DOHH2 (cell line): Measurements from ENCODE around the gene PARP3.

Experiments
- H3F3A ChIP-seq: fragments of 200-600 bp; sonication (generic), shearing (Covaris generic); 2 replicates; pipeline ENCODE4 v1.6.0; 2016; ENCODE audit warnings: antibody characterized with exemption, mild to moderate bottlenecking; ENCODE audit not compliant: control insufficient read depth, insufficient read depth
- H3K27ac ChIP-seq: fragments of 200-600 bp; sonication (generic); 2 replicates; pipeline ENCODE4 v1.5.1; 2014; ENCODE audit warnings: low read depth, mild to moderate bottlenecking, low read length, moderate library complexity
- H3K27me3 ChIP-seq: fragments of 200-600 bp; sonication (generic); 2 replicates; pipeline ENCODE4 v1.6.1; 2014; ENCODE audit warnings: mild to moderate bottlenecking, low read length, mixed read lengths; ENCODE audit not compliant: control insufficient read depth
- H3K36me3 ChIP-seq: fragments of 200-600 bp; sonication (generic); 2 replicates; pipeline ENCODE4 v1.6.1; 2014; ENCODE audit warnings: mild to moderate bottlenecking, low read length, moderate library complexity, mixed read lengths; ENCODE audit not compliant: control insufficient read depth
- H3K4me1 ChIP-seq: fragments of 200-600 bp; sonication (generic); 2 replicates; pipeline ENCODE4 v1.6.1; 2014; ENCODE audit warnings: mild to moderate bottlenecking, low read length, mixed read lengths; ENCODE audit not compliant: control insufficient read depth
- H3K4me2 ChIP-seq: fragments of 200-600 bp; sonication (generic); 2 replicates; pipeline ENCODE4 v1.6.0; 2014; ENCODE audit warnings: mild to moderate bottlenecking, low read length, moderate library complexity
- H3K4me3 ChIP-seq: fragments of 200-600 bp; sonication (generic); 2 replicates; pipeline ENCODE4 v1.5.1; 2014; ENCODE audit warnings: mild to moderate bottlenecking, low read length, mixed read lengths
- H3K79me2 ChIP-seq: fragments of 200-600 bp; sonication (generic); 2 replicates; pipeline ENCODE4 v1.6.1; 2014; ENCODE audit warnings: mild to moderate bottlenecking, low read length, mixed read lengths; ENCODE audit not compliant: control insufficient read depth
- H3K9me2 ChIP-seq: fragments of 200-600 bp; sonication (generic); replicated peaks from 2 replicates; pipeline ENCODE4 v1.6.1; 2014; ENCODE audit warnings: mild to moderate bottlenecking, low read length, mixed read lengths; ENCODE audit not compliant: control insufficient read depth
- H3K9me3 ChIP-seq: fragments of 200-600 bp; sonication (generic); 2 replicates; pipeline ENCODE4 v1.6.1; 2014; ENCODE audit warnings: antibody characterized with exemption, low read length, mixed read lengths; ENCODE audit not compliant: control insufficient read depth, insufficient read depth
- H4K20me1 ChIP-seq: fragments of 200-600 bp; sonication (generic); 2 replicates; pipeline ENCODE4 v1.6.0; 2014; ENCODE audit warnings: low read depth, mild to moderate bottlenecking, antibody characterized with exemption, low read length, moderate library complexity; ENCODE audit not compliant: control insufficient read depth, insufficient read depth
- EZH2phosphoT487 ChIP-seq: fragments of 200-600 bp; sonication (generic); IDR thresholded peaks from 2 replicates; pipeline ENCODE4 v1.6.1; 2017; ENCODE audit warnings: borderline replicate concordance, mild to moderate bottlenecking, antibody characterized with exemption, low read length, moderate library complexity, mixed read lengths
- TF ChIP-seq, protein P1 (sequence below): fragments of 200-600 bp; sonication (generic); IDR thresholded peaks from one replicate; pipeline ENCODE4 v1.5.1; 2014; ENCODE audit warnings: antibody characterized with exemption, mild to moderate bottlenecking, low read depth, low read length; ENCODE audit not compliant: poor library complexity, severe bottlenecking

Gene PARP3

DNA sequence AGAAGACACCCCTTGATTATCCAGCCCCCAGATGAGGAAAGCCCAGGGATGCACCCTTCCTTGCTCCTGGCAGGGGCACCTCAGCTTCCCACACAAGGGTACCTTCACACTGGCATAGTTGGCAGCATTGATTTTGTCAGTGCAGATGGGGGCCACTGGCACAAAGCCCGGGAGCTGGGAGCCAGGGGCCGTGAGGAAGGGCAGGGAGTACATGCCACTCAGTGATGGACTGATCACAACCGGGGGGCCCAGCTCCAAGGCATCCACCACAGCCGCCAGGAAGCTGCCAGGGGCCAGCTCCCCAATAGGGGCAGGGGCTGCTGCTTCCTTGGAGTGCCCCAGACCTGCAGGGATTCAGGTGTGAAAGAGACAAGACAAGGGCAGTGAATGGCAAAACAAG lies 27.7 kb downstream of the PARP3 start:
- H4K20me1 ChIP-seq: no peaks in the 10 kb centered on the region; the same call in 1 of the 2 replicates
- H3F3A ChIP-seq: peaks cover 17% of the 10 kb centered on the region; the same call in 1 of the 2 replicates
- H3K9me2 ChIP-seq: no peaks in the 10 kb centered on the region
- no peak for TF ChIP-seq EZH2phosphoT487
- TF ChIP-seq, protein P1, sequence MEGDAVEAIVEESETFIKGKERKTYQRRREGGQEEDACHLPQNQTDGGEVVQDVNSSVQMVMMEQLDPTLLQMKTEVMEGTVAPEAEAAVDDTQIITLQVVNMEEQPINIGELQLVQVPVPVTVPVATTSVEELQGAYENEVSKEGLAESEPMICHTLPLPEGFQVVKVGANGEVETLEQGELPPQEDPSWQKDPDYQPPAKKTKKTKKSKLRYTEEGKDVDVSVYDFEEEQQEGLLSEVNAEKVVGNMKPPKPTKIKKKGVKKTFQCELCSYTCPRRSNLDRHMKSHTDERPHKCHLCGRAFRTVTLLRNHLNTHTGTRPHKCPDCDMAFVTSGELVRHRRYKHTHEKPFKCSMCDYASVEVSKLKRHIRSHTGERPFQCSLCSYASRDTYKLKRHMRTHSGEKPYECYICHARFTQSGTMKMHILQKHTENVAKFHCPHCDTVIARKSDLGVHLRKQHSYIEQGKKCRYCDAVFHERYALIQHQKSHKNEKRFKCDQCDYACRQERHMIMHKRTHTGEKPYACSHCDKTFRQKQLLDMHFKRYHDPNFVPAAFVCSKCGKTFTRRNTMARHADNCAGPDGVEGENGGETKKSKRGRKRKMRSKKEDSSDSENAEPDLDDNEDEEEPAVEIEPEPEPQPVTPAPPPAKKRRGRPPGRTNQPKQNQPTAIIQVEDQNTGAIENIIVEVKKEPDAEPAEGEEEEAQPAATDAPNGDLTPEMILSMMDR: no peak
- no peak overlapping the region for H3K4me3 ChIP-seq
- H3K27ac ChIP-seq: no peak overlapping the region
- peaks cover 21% of the 10 kb centered on the region for H3K79me2 ChIP-seq
- H3K36me3 ChIP-seq: peaks cover 13% of the 10 kb centered on the region
- no peaks in the 10 kb centered on the region for H3K9me3 ChIP-seq
- peaks cover 25% of the 10 kb centered on the region for H3K4me1 ChIP-seq
- peaks cover 24% of the 10 kb centered on the region for H3K27me3 ChIP-seq
- no peak overlapping the region for H3K4me2 ChIP-seq

DNA sequence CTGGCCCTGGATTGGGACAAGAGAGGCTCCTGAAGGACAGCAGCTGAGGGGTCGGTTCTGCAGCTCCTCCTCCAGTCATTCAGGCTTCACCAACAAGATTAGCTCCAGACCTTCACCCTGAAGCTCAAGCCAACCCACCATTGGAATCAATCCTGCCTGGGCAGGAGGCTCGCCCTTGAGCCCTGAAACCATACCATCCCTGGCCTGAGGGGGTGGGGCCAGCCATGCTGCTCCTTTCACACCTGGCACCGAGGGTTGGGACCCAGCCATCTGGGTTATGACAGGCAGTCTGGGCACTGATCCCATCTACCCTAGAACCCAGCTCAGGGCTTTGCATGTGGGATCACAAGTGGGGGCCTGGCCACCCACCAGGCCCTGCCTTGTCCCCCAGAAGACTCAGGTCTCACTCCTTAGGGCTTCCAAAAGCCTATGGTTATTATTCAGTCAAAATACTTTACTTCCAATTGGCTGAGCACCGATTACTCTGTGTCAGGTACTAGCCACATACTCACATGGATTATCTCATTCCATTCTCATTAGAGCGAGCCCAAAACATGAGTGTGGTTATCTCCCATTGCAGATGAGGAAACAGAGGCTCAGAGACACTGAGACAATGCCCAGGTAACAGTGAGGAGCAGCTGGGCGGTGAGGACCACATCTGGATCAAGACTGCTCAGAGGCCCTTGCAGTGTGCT lies 28.6 kb downstream of the PARP3 start:
- H3F3A ChIP-seq: peaks cover 22% of the 10 kb centered on the region; the same call in 1 of the 2 replicates
- no peaks in the 10 kb centered on the region for H3K9me2 ChIP-seq
- H3K79me2 ChIP-seq: peaks cover 25% of the 10 kb centered on the region
- H3K36me3 ChIP-seq: peaks cover 13% of the 10 kb centered on the region
- H3K27me3 ChIP-seq: peaks cover 17% of the 10 kb centered on the region
- H3K27ac ChIP-seq: no peak overlapping the region
- H4K20me1 ChIP-seq: no peaks in the 10 kb centered on the region; the same call in 1 of the 2 replicates
- H3K4me2 ChIP-seq: no peak overlapping the region
- no peak overlapping the region for H3K4me3 ChIP-seq
- peaks cover 31% of the 10 kb centered on the region for H3K4me1 ChIP-seq
- TF ChIP-seq EZH2phosphoT487: no peak
- TF ChIP-seq, protein P1: no peak
- H3K9me3 ChIP-seq: no peaks in the 10 kb centered on the region

- H3K4me3 ChIP-seq: no peak overlapping the region
- H3K36me3 ChIP-seq: peaks cover 13% of the 10 kb centered on the region
- H3F3A ChIP-seq: peaks cover 25% of the 10 kb centered on the region
- H3K4me2 ChIP-seq: no peak overlapping the region
- H3K27ac ChIP-seq: no peak overlapping the region
- H3K27me3 ChIP-seq: peaks cover 11% of the 10 kb centered on the region
- H3K9me3 ChIP-seq: no peaks in the 10 kb centered on the region
- no peaks in the 10 kb centered on the region; the same call in 1 of the 2 replicates for H4K20me1 ChIP-seq
- peaks cover 34% of the 10 kb centered on the region for H3K4me1 ChIP-seq
- peaks cover 25% of the 10 kb centered on the region for H3K79me2 ChIP-seq
- no peak for TF ChIP-seq EZH2phosphoT487
- TF ChIP-seq, protein P1: no peak
- no peaks in the 10 kb centered on the region for H3K9me2 ChIP-seq
Measured at GRCh38 chr3:51971350-51971749, 29.2 kb downstream of the PARP3 start.
